ENCODE measurements around the gene TMEM204. TPM values are rescaled to one million over a fixed set of nuclear protein-coding genes. Genes with fewer than 3 reads are reported as not detected.

The TMEM204 gene
- total RNA-seq, 4 donors from 2014 or later: 4.3 to 32.4 (median 7.9) TPM

DNA sequence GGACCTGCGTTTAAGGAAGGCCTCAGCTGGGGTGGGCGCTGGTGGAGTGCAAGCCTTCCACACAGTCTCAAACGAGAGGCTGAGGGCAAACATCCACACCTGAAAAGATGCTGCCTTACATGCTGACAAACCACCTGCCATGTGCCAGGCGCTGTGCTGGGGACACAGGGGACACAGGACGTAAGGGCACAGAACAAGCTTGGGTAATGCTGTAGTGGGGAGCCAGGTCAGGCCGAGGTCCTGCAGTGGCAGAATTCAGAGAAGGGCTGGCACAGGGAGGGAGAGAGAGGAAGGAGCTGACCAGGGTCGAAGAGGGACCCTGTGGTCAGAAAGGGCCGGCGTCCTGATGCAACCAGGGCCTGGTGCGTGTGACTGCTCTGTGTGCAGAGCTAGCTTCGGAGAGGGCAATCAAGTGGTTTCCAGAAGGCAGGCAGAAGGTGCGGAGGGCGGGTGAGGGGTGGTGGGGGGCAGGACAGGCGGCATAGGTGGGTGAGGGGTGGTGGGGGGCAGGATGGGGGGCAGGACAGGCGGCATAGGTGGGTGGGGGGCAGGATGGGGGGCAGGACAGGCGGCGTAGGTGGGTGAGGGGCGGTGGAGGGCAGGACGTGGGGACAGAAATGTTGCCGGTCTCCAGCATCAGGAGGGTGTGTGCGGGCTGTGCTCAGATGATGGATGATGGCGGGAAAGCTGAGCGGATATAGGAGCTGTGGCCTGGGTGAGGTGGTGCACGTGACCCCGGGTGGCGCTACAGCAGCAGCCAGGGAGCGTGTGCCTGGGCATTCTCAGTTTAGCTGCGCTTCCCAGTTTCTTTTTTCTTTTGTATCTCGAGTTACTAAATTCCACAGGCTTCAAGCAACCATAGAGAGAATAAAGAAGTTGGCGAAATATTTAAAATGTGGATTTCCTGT lies 21.6 kb upstream of the TMEM204 start:
- WGBS, 2 donors: 72 to 83% methylated on average over 23 to 30 of the region's 30 CpGs
- Histone ChIP-seq H3K4me1 (peaks cover 0 to 27% (median 12%) of the 10 kb centered on the region in 3 donors), H3K9me3 (peaks cover 0 to 8% (median 0%) of the 10 kb centered on the region in 3 donors), H3K27me3 (no peaks in the 10 kb centered on the region), H3K4me3 (no peak overlapping the region), H3K27ac (peak overlapping the region in 2 of 4 donors; percentile 20 to 25), H3K36me3 (peaks cover 5 to 55% (median 5%) of the 10 kb centered on the region in 3 donors)
- TF ChIP-seq, protein P1, sequence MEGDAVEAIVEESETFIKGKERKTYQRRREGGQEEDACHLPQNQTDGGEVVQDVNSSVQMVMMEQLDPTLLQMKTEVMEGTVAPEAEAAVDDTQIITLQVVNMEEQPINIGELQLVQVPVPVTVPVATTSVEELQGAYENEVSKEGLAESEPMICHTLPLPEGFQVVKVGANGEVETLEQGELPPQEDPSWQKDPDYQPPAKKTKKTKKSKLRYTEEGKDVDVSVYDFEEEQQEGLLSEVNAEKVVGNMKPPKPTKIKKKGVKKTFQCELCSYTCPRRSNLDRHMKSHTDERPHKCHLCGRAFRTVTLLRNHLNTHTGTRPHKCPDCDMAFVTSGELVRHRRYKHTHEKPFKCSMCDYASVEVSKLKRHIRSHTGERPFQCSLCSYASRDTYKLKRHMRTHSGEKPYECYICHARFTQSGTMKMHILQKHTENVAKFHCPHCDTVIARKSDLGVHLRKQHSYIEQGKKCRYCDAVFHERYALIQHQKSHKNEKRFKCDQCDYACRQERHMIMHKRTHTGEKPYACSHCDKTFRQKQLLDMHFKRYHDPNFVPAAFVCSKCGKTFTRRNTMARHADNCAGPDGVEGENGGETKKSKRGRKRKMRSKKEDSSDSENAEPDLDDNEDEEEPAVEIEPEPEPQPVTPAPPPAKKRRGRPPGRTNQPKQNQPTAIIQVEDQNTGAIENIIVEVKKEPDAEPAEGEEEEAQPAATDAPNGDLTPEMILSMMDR (IDR thresholded peaks at IDR 0.05): no peak
- no peak for TF ChIP-seq POLR2A (IDR thresholded peaks at IDR 0.05)
- intact Hi-C loops (cut with DNase I): no loop called here
- no peak for DNase-seq

DNA sequence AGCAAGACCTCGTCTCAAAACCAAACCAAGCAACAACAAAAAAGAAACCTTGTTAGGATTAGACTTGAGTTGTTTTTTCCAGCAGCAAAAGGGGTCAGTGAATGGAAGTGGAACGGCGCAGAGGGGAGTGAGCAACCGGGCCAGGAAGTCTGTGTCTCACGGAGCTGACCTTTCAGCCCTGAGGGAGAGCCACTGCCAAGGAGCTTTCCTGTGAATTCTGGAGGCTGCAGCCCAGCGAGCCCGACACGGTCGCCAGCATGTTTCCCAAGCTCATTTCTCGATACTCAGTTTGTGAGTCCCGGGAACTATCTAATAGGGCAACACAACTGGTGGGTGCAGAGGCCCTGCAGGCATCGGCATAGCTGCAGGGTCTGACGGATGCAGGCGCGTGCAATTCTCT lies 20.7 kb upstream of the TMEM204 start:
- TF ChIP-seq, protein P1 (IDR thresholded peaks at IDR 0.05): no peak
- no peak for TF ChIP-seq POLR2A (IDR thresholded peaks at IDR 0.05)
- Histone ChIP-seq H3K27me3 (no peaks in the 10 kb centered on the region), H3K36me3 (peaks cover 5 to 50% (median 5%) of the 10 kb centered on the region in 3 donors), H3K27ac (peak overlapping the region in 2 of 4 donors; percentile 20 to 25), H3K4me3 (no peak overlapping the region), H3K9me3 (peaks cover 0 to 8% (median 0%) of the 10 kb centered on the region in 3 donors), H3K4me1 (peaks cover 0 to 27% (median 12%) of the 10 kb centered on the region in 3 donors)
- intact Hi-C loops (cut with DNase I): no loop called here
- WGBS, 2 donors: 77 to 82% methylated on average over 8 to 15 of the region's 15 CpGs
- DNase-seq: no peak

DNA sequence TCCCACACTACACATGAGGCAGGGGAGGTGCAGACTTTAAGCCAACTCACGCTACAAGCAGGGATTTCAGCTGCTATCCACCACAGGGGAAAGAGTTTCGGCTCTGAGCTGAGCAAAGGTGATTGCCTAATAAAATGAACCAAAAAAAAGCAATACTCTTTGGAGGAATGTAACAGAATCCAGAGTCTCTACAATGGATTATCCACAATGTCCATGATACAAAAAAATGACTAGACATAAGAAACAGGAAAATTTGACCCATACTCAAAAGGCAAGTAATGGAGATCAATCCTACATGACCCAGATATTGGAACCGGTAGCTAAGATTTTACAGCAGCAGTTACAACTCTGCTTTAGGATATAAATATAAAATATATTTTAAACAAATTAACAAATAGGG lies 19.0 kb upstream of the TMEM204 start:
- WGBS, 2 donors: 91 to 96% methylated on average over 3 of the region's 3 CpGs
- DNase-seq: no peak
- Histone ChIP-seq H3K36me3 (peaks cover 0 to 55% (median 5%) of the 10 kb centered on the region in 3 donors), H3K27me3 (no peaks in the 10 kb centered on the region), H3K4me1 (peaks cover 0 to 17% (median 5%) of the 10 kb centered on the region in 3 donors), H3K27ac (no peak overlapping the region), H3K9me3 (peaks cover 0 to 8% (median 0%) of the 10 kb centered on the region in 3 donors), H3K4me3 (no peak overlapping the region)
- TF ChIP-seq, protein P1 (IDR thresholded peaks at IDR 0.05): no peak
- no peak for TF ChIP-seq POLR2A (IDR thresholded peaks at IDR 0.05)
- intact Hi-C loops (cut with DNase I): no loop called here

DNA sequence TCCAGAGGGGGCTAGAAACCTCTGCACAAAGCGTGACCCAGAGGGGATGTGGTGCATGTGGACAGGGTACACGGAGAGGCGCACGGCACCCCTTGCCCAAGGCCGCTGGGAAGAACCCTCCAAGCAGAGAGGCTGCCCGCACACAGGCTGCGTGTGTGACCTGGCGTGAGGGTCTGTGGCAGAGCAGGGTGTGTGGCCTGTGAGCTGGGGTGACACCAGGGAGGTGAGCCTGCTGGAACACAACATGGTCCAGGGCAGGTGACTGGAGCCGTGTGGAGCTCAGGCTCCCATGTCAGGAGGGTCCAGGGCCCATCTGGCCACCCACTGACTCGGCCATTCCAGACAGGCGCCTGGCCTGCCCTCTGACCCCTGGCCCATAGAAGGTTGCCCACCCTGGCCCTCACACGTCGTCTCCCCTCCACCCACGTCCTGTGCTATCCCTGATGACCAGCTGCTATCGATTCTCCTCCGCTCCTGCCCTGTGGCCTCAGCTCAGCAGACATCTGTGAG lies 14.8 kb upstream of the TMEM204 start:
- 70 to 89% methylated on average over 2 to 6 of the region's 16 CpGs for WGBS, 2 donors
- intact Hi-C loops (cut with DNase I): no loop called here
- no peak overlapping the region for H3K27ac ChIP-seq
- H3K9me3 ChIP-seq: peaks cover 0 to 8% (median 0%) of the 10 kb centered on the region in 3 donors
- H3K4me1 ChIP-seq: no peaks in the 10 kb centered on the region
- no peaks in the 10 kb centered on the region for H3K27me3 ChIP-seq
- H3K4me3 ChIP-seq: no peak overlapping the region
- peaks cover 0 to 61% (median 4%) of the 10 kb centered on the region in 3 donors for H3K36me3 ChIP-seq
- DNase-seq: no peak
- TF ChIP-seq, protein P1 (IDR thresholded peaks at IDR 0.05): no peak
- TF ChIP-seq POLR2A (IDR thresholded peaks at IDR 0.05): no peak

DNA sequence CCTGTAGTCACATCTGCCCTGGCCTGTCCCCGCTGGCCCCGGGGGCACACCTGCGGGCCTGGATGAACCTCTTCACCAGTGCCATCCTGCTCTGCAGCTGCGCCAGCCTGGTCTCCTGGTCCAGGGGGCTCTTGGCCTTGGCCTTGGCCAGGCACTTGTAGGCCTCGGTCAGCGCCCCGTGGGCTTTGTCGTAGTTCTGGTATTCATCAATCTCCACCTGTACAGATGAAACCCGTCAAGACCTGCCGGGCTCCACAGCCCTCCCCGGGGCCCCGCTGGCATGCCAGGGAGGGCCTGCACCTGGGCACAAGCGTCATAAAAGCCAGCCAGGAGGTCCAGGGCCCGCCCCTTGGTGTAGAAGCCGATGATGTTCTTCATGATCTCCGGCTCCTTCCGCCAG lies 13.6 kb upstream of the TMEM204 start:
- H3K27ac ChIP-seq: no peak overlapping the region
- H3K36me3 ChIP-seq: peaks cover 0 to 63% (median 4%) of the 10 kb centered on the region in 3 donors
- intact Hi-C loops (cut with DNase I): no loop called here
- H3K9me3 ChIP-seq: no peaks in the 10 kb centered on the region
- 57 to 100% methylated on average over 5 to 8 of the region's 17 CpGs for WGBS, 2 donors
- no peak for TF ChIP-seq POLR2A (IDR thresholded peaks at IDR 0.05)
- TF ChIP-seq, protein P1 (IDR thresholded peaks at IDR 0.05): no peak
- no peak overlapping the region for H3K4me3 ChIP-seq
- no peaks in the 10 kb centered on the region for H3K27me3 ChIP-seq
- DNase-seq: no peak
- H3K4me1 ChIP-seq: no peaks in the 10 kb centered on the region

Measured in esophagus squamous epithelium (tissue), 5 donors.